ENCODE results near the gene EPHB2.

The EPHB2 gene

DNA sequence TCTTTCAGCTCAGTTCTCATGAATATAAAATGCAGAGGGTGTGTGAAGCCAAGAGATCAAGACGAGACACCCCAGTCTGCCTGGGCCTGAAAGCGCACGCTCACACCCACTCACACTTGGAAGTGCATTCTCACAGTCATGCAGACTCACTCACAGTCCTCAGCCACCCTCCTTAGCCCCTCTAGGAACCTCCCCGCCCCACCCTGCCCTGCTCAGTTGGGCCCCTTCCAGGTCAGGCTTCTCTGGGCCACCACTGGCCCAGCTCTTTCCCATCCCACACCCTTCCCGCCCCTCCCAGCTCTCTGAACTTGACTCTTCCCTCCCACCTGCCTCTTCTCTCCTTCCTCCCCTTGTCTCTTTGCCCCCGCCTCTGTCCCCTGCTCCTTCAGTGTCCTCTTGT is 93.8 kb downstream of the EPHB2 start:
- Histone ChIP-seq H3K27ac (ENCODE audit: low read length) (no peak overlapping the region), H3K9me3 (ENCODE audit: control insufficient read depth in 2 of 2, low read length in 2 of 2) (no peaks in the 10 kb centered on the region), H3K36me3 (ENCODE audit: control insufficient read depth in 2 of 2, insufficient read depth in 2 of 2, low read length in 2 of 2) (no peaks in the 10 kb centered on the region), H3K27me3 (ENCODE audit: control insufficient read depth in 1 of 2, insufficient read depth in 2 of 2, low read length in 2 of 2) (peaks cover 3 to 4% of the 10 kb centered on the region in 2 donors), H3K4me1 (ENCODE audit: control insufficient read depth, insufficient read depth, low read length) (peaks cover 10% of the 10 kb centered on the region), H3K9ac (ENCODE audit: low read length in 2 of 2) (no peak overlapping the region), H3K4me3 (ENCODE audit: low read length in 2 of 2) (no peak overlapping the region)

DNA sequence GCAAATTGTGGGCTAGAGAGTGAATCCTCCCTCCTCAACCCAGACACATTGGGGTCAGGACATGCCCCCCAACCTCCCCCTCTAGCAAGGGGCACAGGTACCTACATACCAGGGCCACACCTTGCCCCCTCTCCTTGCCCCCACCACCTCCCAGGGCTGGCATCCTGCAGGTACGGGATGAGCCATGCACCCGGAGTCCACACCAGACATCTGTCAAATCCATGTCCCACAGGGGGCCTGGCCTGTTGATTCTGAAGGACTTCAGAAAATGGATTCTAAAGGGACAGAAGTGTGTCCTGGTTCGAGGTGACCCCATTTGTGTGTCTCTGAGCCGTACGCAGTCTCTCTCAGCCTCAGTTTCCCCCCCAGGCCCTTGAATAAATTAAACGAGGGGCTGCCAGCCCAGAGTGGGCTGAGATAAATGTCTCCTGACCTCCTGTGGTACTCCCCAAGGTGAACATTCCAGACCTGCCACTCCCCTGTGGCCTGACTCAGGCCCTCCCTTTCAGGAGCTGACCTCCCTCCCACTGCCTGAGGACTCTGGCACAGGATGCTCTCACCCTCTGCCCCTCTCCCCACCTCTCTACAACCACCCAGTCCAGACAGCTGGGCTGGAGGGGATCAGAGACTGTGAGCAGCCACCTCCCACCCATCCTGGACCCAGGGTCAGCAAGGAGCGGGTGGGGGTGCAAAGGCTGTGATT is 94.5 kb downstream of the EPHB2 start:
- Histone ChIP-seq H3K4me3 (ENCODE audit: low read length in 2 of 2) (no peak overlapping the region), H3K4me1 (ENCODE audit: control insufficient read depth, insufficient read depth, low read length) (peaks cover 10% of the 10 kb centered on the region), H3K9me3 (ENCODE audit: control insufficient read depth in 2 of 2, low read length in 2 of 2) (no peaks in the 10 kb centered on the region), H3K9ac (ENCODE audit: low read length in 2 of 2) (no peak overlapping the region), H3K27ac (ENCODE audit: low read length) (no peak overlapping the region), H3K36me3 (ENCODE audit: control insufficient read depth in 2 of 2, insufficient read depth in 2 of 2, low read length in 2 of 2) (no peaks in the 10 kb centered on the region), H3K27me3 (ENCODE audit: control insufficient read depth in 1 of 2, insufficient read depth in 2 of 2, low read length in 2 of 2) (peaks cover 2 to 3% of the 10 kb centered on the region in 2 donors)

DNA sequence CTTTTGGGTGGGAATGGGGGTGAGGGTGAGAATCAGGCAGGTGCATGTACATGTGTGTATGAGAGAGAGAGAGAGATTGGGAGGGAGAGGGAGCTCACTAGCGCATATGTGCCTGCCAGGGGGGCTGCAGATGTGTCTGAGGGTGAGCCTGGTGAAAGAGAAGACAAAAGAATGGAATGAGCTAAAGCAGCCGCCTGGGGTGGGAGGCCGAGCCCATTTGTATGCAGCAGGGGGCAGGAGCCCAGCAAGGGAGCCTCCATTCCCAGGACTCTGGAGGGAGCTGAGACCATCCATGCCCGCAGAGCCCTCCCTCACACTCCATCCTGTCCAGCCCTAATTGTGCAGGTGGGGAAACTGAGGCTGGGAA is 95.0 kb downstream of the EPHB2 start:
- Histone ChIP-seq H3K4me1 (ENCODE audit: control insufficient read depth, insufficient read depth, low read length) (peaks cover 10% of the 10 kb centered on the region), H3K27ac (ENCODE audit: low read length) (no peak overlapping the region), H3K36me3 (ENCODE audit: control insufficient read depth in 2 of 2, insufficient read depth in 2 of 2, low read length in 2 of 2) (no peaks in the 10 kb centered on the region), H3K4me3 (ENCODE audit: low read length in 2 of 2) (no peak overlapping the region), H3K27me3 (ENCODE audit: control insufficient read depth in 1 of 2, insufficient read depth in 2 of 2, low read length in 2 of 2) (peaks cover 2 to 3% of the 10 kb centered on the region in 2 donors), H3K9ac (ENCODE audit: low read length in 2 of 2) (no peak overlapping the region), H3K9me3 (ENCODE audit: control insufficient read depth in 2 of 2, low read length in 2 of 2) (no peaks in the 10 kb centered on the region)

DNA sequence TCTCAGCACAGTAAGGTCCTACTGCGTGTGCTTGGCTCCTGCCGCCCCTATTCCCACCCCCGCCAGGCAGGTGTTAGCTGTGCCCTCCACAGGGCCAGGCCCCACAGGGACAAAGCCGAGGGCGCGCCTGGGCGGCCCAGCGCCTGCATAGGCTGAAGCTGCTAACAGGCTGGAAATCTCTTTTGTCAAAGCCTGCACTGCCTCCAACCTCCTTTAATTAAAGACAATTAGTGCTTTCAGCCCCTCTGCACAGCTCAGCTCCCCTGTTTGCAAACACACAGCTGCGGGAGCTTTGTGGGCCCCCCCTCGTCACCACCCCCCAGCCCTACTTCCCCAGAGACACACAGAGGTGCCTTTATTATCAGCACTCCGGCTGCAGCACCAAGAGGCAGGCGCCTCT is 95.9 kb downstream of the EPHB2 start:
- Histone ChIP-seq H3K4me3 (ENCODE audit: low read length in 2 of 2) (no peak overlapping the region), H3K27ac (ENCODE audit: low read length) (no peak overlapping the region), H3K9me3 (ENCODE audit: control insufficient read depth in 2 of 2, low read length in 2 of 2) (no peaks in the 10 kb centered on the region), H3K36me3 (ENCODE audit: control insufficient read depth in 2 of 2, insufficient read depth in 2 of 2, low read length in 2 of 2) (no peaks in the 10 kb centered on the region), H3K9ac (ENCODE audit: low read length in 2 of 2) (no peak overlapping the region), H3K27me3 (ENCODE audit: control insufficient read depth in 1 of 2, insufficient read depth in 2 of 2, low read length in 2 of 2) (peaks cover 0 to 2% of the 10 kb centered on the region in 2 donors), H3K4me1 (ENCODE audit: control insufficient read depth, insufficient read depth, low read length) (peaks cover 10% of the 10 kb centered on the region)

DNA sequence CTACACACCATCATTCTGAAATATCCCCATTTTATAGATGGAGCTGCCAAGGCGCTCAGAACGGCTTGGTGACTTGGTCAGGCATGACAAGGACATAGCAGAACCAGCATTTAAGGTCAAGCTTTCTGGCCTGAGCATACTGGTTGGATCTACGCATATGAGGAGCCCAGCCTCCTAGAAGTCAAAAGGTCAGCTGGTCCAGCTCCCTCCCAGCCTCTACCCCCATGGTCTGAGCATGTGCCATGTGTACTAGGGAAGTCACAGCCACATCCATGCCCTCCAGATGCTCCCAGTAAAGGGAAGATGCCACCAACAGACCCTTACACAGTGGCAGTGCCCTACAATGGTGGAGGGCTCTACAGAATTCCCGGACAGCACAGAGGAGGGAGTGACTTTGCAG is 96.7 kb downstream of the EPHB2 start:
- peaks cover 0 to 2% of the 10 kb centered on the region in 2 donors for H3K27me3 ChIP-seq (ENCODE audit: control insufficient read depth in 1 of 2, insufficient read depth in 2 of 2, low read length in 2 of 2)
- H3K9ac ChIP-seq (ENCODE audit: low read length in 2 of 2) = no peak overlapping the region
- peaks cover 10% of the 10 kb centered on the region for H3K4me1 ChIP-seq (ENCODE audit: control insufficient read depth, insufficient read depth, low read length)
- no peak overlapping the region for H3K27ac ChIP-seq (ENCODE audit: low read length)
- no peaks in the 10 kb centered on the region for H3K36me3 ChIP-seq (ENCODE audit: control insufficient read depth in 2 of 2, insufficient read depth in 2 of 2, low read length in 2 of 2)
- H3K4me3 ChIP-seq (ENCODE audit: low read length in 2 of 2) = no peak overlapping the region
- H3K9me3 ChIP-seq (ENCODE audit: control insufficient read depth in 2 of 2, low read length in 2 of 2) = no peaks in the 10 kb centered on the region

DNA sequence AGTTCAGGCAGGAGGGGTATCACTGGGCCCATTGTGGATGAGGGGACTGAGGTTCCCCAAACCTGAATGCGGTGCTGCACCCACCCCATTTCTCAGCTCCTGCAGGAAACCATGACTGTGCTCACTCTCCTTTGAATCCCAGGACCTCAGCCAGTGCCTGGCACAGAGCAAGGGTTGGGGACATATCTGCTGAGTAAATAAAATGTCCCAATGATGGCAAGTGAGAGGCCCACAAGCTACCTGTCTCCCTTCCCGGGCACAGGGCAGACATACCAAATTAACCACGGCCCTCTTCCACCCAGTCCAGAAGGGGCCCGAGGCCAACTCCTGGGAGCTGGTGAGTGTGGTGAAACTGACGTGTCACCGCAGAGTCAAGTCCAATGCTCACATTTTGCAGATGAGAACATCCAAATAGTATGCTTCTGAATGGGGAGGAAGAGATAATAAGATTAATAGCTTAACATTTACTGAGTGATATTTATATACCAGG is 97.6 kb downstream of the EPHB2 start:
- Histone ChIP-seq H3K9me3 (ENCODE audit: control insufficient read depth in 2 of 2, low read length in 2 of 2) (no peaks in the 10 kb centered on the region), H3K36me3 (ENCODE audit: control insufficient read depth in 2 of 2, insufficient read depth in 2 of 2, low read length in 2 of 2) (no peaks in the 10 kb centered on the region), H3K27ac (ENCODE audit: low read length) (no peak overlapping the region), H3K27me3 (ENCODE audit: control insufficient read depth in 1 of 2, insufficient read depth in 2 of 2, low read length in 2 of 2) (peaks cover 0 to 2% of the 10 kb centered on the region in 2 donors), H3K9ac (ENCODE audit: low read length in 2 of 2) (no peak overlapping the region), H3K4me3 (ENCODE audit: low read length in 2 of 2) (no peak overlapping the region), H3K4me1 (ENCODE audit: control insufficient read depth, insufficient read depth, low read length) (peaks cover 10% of the 10 kb centered on the region)

DNA sequence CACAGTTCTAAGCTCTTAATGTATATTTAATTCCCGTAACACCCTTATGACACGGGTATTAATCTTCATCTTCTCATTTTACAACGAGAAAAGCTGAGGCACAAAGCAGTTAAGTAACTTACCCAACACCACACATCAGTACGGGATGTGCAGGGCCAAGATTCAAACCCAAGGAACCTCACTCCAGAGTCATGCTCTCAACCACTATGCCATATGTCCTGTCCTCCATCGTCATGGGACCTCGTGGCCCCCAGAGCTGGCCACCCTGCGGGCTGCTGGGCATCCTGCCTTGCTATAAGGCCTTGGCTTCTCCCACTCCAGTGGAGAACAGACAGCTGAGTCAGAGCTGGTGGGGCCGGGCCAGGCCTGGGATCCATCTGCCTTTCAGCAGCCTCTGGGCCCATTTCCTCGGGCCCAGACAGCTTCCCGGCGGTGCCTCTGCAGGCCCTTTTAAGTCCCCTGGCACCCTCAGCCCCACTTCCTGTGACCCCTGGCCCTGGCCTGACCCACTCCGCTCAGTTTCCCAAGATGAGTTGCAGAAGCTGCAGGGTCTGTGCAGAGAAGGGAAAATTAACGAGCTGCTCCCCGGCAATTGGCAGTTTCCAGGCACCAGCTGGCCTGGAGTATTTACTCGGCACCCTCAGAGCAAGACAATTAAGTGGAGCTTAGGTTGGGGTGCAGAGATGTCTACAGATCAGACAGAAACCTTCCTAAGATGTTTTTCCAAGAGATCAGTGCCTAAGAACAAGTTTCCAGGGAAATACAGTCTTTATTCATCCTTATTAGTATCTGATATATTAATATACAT is 98.2 kb downstream of the EPHB2 start:
- no peak overlapping the region for H3K27ac ChIP-seq (ENCODE audit: low read length)
- H3K27me3 ChIP-seq (ENCODE audit: control insufficient read depth in 1 of 2, insufficient read depth in 2 of 2, low read length in 2 of 2) = peaks cover 0 to under 1% of the 10 kb centered on the region in 2 donors
- peaks cover 10% of the 10 kb centered on the region for H3K4me1 ChIP-seq (ENCODE audit: control insufficient read depth, insufficient read depth, low read length)
- H3K36me3 ChIP-seq (ENCODE audit: control insufficient read depth in 2 of 2, insufficient read depth in 2 of 2, low read length in 2 of 2) = no peaks in the 10 kb centered on the region
- H3K9ac ChIP-seq (ENCODE audit: low read length in 2 of 2) = no peak overlapping the region
- no peaks in the 10 kb centered on the region for H3K9me3 ChIP-seq (ENCODE audit: control insufficient read depth in 2 of 2, low read length in 2 of 2)
- no peak overlapping the region for H3K4me3 ChIP-seq (ENCODE audit: low read length in 2 of 2)

DNA sequence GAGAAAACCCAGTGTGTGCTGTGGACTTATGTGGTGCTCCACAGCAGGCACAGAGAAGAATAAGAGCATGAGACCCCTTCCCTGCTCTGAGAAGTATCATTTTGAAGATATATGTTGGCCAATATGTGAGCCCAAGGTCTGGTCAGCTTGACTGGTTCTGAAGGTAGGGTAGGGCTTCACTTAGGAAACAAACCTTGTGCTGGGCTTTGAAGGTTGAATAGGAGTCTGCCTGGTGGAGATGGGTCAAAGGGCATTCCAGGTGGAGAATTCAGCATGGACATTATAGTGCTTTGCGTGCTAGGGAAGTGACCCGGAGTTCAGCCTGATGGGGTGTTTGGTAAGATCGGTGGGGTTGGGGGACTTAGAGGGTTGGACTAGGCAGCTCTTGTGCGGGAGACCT is 99.1 kb downstream of the EPHB2 start:
- Histone ChIP-seq H3K9ac (ENCODE audit: low read length in 2 of 2) (no peak overlapping the region), H3K9me3 (ENCODE audit: control insufficient read depth in 2 of 2, low read length in 2 of 2) (no peaks in the 10 kb centered on the region), H3K4me1 (ENCODE audit: control insufficient read depth, insufficient read depth, low read length) (peaks cover 12% of the 10 kb centered on the region), H3K4me3 (ENCODE audit: low read length in 2 of 2) (no peak overlapping the region), H3K27me3 (ENCODE audit: control insufficient read depth in 1 of 2, insufficient read depth in 2 of 2, low read length in 2 of 2) (no peaks in the 10 kb centered on the region), H3K36me3 (ENCODE audit: control insufficient read depth in 2 of 2, insufficient read depth in 2 of 2, low read length in 2 of 2) (no peaks in the 10 kb centered on the region), H3K27ac (ENCODE audit: low read length) (no peak overlapping the region)

DNA sequence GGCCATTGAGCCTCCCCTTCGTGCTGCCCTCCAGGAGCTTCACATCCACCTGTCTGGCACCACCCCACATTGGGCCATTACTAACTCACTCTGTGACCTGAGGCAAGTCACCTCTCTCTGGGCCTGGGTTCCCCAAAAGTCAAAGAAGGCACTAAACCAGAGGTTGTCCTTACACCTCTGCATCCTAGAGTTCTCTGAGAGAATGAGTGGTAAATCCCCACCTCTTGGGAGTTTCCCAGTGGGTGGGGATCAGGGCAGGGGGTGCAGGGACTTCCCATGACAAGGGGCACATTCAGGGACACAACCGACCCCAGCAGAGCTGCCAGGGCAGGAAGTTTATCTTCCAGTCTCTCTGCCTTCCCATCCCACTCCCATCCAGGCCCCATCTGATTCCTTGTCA is 99.7 kb downstream of the EPHB2 start:
- Histone ChIP-seq H3K36me3 (ENCODE audit: control insufficient read depth in 2 of 2, insufficient read depth in 2 of 2, low read length in 2 of 2) (no peaks in the 10 kb centered on the region), H3K4me1 (ENCODE audit: control insufficient read depth, insufficient read depth, low read length) (peaks cover 17% of the 10 kb centered on the region), H3K4me3 (ENCODE audit: low read length in 2 of 2) (no peak overlapping the region), H3K27ac (ENCODE audit: low read length) (no peak overlapping the region), H3K9ac (ENCODE audit: low read length in 2 of 2) (no peak overlapping the region), H3K9me3 (ENCODE audit: control insufficient read depth in 2 of 2, low read length in 2 of 2) (no peaks in the 10 kb centered on the region), H3K27me3 (ENCODE audit: control insufficient read depth in 1 of 2, insufficient read depth in 2 of 2, low read length in 2 of 2) (no peaks in the 10 kb centered on the region)

DNA sequence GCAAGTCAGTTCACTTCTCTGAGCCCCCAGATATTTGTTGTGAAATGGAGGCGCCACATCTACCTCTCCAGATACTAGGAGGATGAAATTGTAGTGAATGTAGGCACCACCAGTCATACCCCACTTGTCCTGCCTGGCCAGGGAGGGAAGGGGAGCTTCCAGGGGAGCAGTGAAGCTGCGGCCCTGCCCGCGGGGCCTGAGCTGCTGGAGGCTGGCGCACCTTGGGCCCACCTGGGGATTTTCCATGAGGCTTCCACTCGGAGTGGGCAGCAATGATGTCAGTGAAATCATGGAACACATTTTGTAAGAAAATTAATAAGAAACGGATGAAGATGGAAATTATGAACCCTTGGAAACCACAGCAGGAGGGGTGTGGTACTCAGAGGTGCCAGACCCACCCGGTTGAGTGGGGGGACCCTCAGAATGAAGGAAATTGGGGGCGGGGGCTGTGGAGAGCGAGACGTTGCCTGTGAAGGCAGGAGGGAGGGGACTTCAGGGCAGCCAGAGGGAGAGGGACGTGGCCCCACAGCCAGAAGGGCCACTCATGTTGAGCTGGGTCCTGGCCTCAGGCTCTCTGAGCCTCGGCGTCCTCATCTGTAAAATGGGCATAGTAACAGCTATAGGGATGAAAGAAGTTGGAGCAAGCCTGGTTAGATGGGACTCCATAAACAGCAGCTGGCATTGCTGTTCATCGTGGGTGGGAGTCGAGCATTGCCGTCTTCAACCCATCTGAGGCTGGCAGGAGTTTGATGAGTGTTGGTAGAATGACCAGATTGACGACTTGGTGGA is 101.6 kb downstream of the EPHB2 start:
- Histone ChIP-seq H3K27ac (ENCODE audit: low read length) (no peak overlapping the region), H3K36me3 (ENCODE audit: control insufficient read depth in 2 of 2, insufficient read depth in 2 of 2, low read length in 2 of 2) (no peaks in the 10 kb centered on the region), H3K27me3 (ENCODE audit: control insufficient read depth in 1 of 2, insufficient read depth in 2 of 2, low read length in 2 of 2) (no peaks in the 10 kb centered on the region), H3K9me3 (ENCODE audit: control insufficient read depth in 2 of 2, low read length in 2 of 2) (no peaks in the 10 kb centered on the region), H3K4me3 (ENCODE audit: low read length in 2 of 2) (no peak overlapping the region), H3K4me1 (ENCODE audit: control insufficient read depth, insufficient read depth, low read length) (peaks cover 27% of the 10 kb centered on the region), H3K9ac (ENCODE audit: low read length in 2 of 2) (no peak overlapping the region)
